PC-9 (cell line): ENCODE measurements around the gene DENND4A.

Source experiments
- CTCF ChIP-seq: fragments of 200-600 bp; sonication (generic); conservative IDR thresholded peaks from 2 replicates; pipeline ENCODE4 v1.6.1; 2017; ENCODE audit warnings: mixed run types, antibody characterized with exemption, mild to moderate bottlenecking, moderate library complexity
- EZH2 ChIP-seq: fragments of 200-600 bp; sonication (generic); IDR thresholded peaks from 2 replicates; pipeline ENCODE4 v1.8.0; 2017; ENCODE audit warnings: antibody characterized with exemption, low read depth

- TF ChIP-seq CTCF (no peak), EZH2 (no peak)
Observed at GRCh38 chr15:65762914-65763787, 28.9 kb downstream of the DENND4A start.
